Choroid plexus epithelial cell (primary cell): ENCODE measurements around the gene AFAP1.

Experiments
- DNase-seq: peaks from one replicate; pipeline ENCODE4 v3.0.0-alpha.2; 2010; ENCODE audit warnings: low read depth
- H3K4me3 ChIP-seq: 2 replicates; pipeline ENCODE4 v1.5.1; 2011; ENCODE audit warnings: low read depth, mild to moderate bottlenecking, control low read depth, low read length, moderate library complexity
- TF ChIP-seq, protein P1 (sequence below): conservative IDR thresholded peaks from 2 replicates; pipeline ENCODE4 v1.5.1; 2011; ENCODE audit warnings: low read depth, mild to moderate bottlenecking, control low read depth, inconsistent platforms, low read length, moderate library complexity

AFAP1 gene

GRCh38 chr4:7804756-7805385, 134.8 kb downstream of the AFAP1 start:
- DNase-seq = no peak
- H3K4me3 ChIP-seq = no peak overlapping the region
- TF ChIP-seq, protein P1, sequence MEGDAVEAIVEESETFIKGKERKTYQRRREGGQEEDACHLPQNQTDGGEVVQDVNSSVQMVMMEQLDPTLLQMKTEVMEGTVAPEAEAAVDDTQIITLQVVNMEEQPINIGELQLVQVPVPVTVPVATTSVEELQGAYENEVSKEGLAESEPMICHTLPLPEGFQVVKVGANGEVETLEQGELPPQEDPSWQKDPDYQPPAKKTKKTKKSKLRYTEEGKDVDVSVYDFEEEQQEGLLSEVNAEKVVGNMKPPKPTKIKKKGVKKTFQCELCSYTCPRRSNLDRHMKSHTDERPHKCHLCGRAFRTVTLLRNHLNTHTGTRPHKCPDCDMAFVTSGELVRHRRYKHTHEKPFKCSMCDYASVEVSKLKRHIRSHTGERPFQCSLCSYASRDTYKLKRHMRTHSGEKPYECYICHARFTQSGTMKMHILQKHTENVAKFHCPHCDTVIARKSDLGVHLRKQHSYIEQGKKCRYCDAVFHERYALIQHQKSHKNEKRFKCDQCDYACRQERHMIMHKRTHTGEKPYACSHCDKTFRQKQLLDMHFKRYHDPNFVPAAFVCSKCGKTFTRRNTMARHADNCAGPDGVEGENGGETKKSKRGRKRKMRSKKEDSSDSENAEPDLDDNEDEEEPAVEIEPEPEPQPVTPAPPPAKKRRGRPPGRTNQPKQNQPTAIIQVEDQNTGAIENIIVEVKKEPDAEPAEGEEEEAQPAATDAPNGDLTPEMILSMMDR = no peak

DNA sequence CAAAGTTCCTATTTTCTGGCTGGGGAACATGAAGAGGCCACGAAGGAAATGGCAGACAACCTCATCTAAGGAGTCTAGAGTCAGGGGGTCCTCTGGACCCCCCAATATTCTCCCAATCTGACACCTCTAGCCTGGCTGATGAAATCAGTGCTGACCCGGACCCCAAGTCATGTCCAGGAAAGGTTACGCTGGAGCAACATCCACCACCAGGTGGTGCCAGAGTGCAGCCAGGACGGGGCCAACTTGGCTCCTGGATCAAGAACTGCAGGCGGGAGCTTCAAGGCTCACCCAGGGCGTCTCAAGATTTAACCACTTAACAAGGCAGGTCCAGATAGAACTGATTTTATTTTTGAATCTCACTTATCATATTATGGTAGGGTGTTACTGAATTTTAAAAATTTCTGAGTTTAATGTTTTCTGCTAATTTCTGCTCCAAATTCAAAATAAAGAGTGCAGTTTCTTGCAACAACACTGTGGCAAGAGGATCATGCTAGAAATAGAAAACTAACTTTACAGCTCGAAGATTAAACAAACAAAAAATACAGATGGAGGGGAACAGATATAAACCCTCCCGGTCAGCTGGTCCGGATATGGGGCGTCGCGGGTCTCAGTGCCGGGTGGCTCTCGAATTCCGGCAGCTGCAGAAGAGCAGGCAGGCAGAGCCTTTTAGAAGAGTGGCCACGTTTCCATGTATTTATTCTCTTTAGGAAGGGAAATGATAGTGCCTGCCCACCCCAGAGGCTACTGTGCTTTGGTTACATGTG, 135.5 kb downstream of the AFAP1 start:
- TF ChIP-seq, protein P1 = peak; percentile 98
- DNase-seq = peak; percentile 86
- H3K4me3 ChIP-seq = no peak overlapping the region

DNA sequence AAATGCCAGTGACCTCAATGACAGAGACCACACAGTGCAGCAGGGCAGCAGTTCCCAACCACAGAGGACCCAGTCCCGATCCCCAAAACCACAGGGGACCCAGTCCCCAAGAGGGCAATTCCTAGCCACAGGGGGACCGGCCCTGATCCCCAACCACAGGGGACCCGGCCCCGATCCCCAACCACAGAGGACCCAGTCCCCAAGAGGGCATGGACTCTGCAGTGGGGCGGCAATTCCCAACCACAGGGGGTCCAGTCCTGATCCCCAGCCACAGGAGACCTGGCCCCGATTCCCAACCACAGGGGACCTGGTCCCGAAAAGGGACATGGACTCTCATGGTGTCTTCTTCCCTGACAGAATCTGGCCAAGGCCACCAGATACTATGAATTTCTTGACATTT, 136.3 kb downstream of the AFAP1 start:
- TF ChIP-seq, protein P1 = no peak
- H3K4me3 ChIP-seq = no peak overlapping the region

DNA sequence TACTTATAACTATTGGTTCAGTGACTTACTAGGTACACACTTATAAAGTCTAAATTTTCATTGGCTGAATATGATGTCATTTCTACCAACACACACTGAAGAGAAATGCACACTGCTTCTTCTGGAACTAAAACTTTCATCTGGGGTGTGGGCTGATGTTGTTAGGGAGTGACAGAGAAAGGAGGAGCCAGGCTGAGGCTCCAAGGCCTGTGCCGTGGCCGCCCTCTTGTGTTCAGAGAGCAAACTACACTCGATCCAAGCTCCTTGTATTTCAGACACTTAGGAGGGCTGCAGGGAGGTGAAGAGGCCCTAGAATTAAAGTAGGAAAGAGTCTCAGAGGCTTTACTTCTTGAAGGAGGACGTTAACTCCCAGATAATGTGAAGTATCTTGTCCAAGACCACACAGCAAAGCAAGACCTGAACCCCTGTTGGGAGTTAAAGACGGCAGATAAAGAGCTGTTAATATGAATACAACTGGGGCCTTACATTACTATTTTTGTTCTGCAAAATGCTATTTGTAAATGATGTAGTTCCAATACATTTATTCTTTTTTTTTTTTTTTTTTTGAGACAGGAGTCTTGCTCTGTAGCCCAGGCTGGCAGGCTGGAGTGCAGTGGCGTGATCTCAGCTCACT, 137.5 kb downstream of the AFAP1 start:
- peak; percentile 94 for DNase-seq
- TF ChIP-seq, protein P1 = peak; percentile 97
- H3K4me3 ChIP-seq = no peak overlapping the region

More for the DNA sequence above, 136.3 kb downstream of the AFAP1 start:
- no peak for DNase-seq

- TF ChIP-seq, protein P1 = no peak
Observed at GRCh38 chr4:7801641-7802040, 138.0 kb downstream of the AFAP1 start.

GRCh38 chr4:7801001-7801400, 138.7 kb downstream of the AFAP1 start:
- DNase-seq = no peak
- TF ChIP-seq, protein P1 = no peak
- H3K4me3 ChIP-seq = no peak overlapping the region

More at GRCh38 chr4:7801641-7802040, 138.0 kb downstream of the AFAP1 start:
- no peak overlapping the region for H3K4me3 ChIP-seq
- no peak for DNase-seq
